Measurements from ENCODE around the gene MYOM1. TPM values are rescaled to one million over a fixed set of nuclear protein-coding genes. Genes with fewer than 3 reads are reported as not detected.

MYOM1 gene
- total RNA-seq, 4 donors from 2014 or later, result 0.67 to 2.1 (median 1.5) TPM

DNA sequence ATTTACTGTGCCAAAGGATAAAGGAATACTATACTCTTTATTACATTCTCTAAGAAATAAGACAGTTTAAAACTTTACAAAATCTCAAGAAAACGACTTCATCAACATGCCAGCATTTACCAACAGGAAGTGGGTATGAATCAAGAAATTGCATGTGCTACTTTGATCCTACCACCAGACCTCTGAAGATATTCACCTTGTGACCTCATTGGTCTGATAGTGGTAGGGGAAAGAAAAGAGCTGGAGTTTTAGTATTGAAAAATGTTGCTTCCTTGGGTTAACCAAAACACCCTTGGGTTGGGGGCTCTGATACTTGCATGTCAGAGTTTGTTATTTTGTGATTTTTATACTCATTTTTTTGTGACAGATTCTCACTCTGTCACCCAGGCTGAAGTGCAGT is 122.7 kb downstream of the MYOM1 start:
- intact Hi-C loops (cut with DNase I; ENCODE audit: low total_unique reads), result no loop called here
- TF ChIP-seq POLR2A (IDR thresholded peaks at IDR 0.05), result no peak
- TF ChIP-seq, protein P1, sequence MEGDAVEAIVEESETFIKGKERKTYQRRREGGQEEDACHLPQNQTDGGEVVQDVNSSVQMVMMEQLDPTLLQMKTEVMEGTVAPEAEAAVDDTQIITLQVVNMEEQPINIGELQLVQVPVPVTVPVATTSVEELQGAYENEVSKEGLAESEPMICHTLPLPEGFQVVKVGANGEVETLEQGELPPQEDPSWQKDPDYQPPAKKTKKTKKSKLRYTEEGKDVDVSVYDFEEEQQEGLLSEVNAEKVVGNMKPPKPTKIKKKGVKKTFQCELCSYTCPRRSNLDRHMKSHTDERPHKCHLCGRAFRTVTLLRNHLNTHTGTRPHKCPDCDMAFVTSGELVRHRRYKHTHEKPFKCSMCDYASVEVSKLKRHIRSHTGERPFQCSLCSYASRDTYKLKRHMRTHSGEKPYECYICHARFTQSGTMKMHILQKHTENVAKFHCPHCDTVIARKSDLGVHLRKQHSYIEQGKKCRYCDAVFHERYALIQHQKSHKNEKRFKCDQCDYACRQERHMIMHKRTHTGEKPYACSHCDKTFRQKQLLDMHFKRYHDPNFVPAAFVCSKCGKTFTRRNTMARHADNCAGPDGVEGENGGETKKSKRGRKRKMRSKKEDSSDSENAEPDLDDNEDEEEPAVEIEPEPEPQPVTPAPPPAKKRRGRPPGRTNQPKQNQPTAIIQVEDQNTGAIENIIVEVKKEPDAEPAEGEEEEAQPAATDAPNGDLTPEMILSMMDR (IDR thresholded peaks at IDR 0.05), result no peak
- 28 to 36% methylated on average over 1 of the region's 1 CpG for WGBS, 2 donors
- no peak for DNase-seq (ENCODE audit: low spot score in 2 of 2)
- H3K4me3 ChIP-seq (ENCODE audit: low read depth, poor library complexity, severe bottlenecking), result no peak overlapping the region

DNA sequence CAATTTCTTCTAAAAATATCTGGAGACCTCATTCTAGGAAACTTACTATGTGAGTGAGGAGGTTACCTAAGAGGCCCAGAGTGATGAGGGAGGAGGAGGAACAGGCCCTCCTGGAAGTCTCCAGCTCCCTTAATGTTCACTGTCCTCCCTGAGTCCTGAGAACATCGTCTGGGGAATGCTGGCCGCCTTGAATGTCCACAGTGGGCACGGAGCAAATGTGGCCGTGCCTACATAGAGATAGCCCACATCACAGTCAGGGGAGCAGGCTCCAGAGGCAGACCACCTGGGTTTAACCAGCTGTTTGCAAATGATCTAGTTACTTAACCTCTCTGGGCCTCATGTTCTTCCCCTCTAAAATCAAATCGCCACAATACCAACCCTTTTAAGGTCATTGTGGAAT is 123.8 kb downstream of the MYOM1 start:
- intact Hi-C loops (cut with DNase I; ENCODE audit: low total_unique reads), result no loop called here
- TF ChIP-seq, protein P1 (IDR thresholded peaks at IDR 0.05), result no peak
- TF ChIP-seq POLR2A (IDR thresholded peaks at IDR 0.05), result no peak
- 91 to 97% methylated on average over 5 of the region's 5 CpGs for WGBS, 2 donors
- no peak overlapping the region for H3K4me3 ChIP-seq (ENCODE audit: low read depth, poor library complexity, severe bottlenecking)
- DNase-seq (ENCODE audit: low spot score in 2 of 2), result no peak

DNA sequence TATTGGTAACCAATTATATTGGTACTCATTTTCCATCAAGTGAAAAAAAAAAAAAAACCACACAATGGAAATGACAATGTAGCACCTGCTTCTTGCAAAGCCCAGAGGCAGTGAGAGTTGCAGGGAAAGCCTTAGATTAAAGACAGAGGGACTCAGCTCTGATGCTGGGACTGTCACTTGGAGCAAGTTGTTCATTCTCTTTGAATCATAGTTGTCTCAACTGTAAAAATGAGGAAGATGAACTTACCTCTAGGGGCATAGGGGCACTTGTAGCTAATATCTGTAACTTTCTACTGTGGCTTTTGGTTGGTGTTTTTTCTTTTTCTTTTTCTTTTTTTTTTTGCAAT is 125.5 kb downstream of the MYOM1 start:
- H3K4me3 ChIP-seq (ENCODE audit: low read depth, poor library complexity, severe bottlenecking), result no peak overlapping the region
- no peak for TF ChIP-seq POLR2A (IDR thresholded peaks at IDR 0.05)
- TF ChIP-seq, protein P1 (IDR thresholded peaks at IDR 0.05), result no peak
- intact Hi-C loops (cut with DNase I; ENCODE audit: low total_unique reads), result no loop called here
- DNase-seq (ENCODE audit: low spot score in 2 of 2), result no peak

DNA sequence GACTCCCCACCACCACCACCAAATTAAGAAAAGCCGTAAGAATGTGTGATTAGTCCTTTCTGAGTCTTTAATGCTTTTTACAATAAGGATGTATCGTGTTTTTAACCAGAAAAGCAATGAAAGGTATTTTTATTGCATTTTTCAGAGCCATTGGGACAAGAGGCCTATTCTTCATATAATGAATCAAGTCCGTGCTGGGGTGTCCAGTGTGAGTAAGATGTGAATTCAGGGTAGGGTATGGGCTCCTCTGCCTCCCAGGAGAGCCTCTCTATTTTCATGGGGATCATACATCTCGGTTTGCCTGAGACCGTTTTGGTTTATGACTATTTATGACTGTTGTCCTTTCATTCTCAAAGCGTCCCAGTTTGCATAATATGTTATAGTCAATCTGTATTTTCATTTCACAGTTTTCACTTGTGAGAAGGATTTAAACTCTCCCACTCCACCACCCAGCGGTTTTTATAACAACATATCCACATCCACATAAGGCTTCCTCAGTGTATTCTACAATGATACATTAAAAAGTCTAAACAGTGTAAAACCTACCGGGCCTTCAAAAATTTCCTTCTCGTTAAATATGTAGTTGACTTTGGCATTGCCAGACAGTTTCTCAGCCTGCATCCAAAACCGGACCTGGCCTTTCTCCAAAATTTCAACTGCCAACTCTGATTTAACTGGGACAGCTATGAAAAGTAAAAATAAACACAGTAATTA is 126.0 kb downstream of the MYOM1 start:
- TF ChIP-seq, protein P1 (IDR thresholded peaks at IDR 0.05), result no peak
- TF ChIP-seq POLR2A (IDR thresholded peaks at IDR 0.05), result no peak
- intact Hi-C loops (cut with DNase I; ENCODE audit: low total_unique reads), result no loop called here
- DNase-seq (ENCODE audit: low spot score in 2 of 2), result no peak
- no peak overlapping the region for H3K4me3 ChIP-seq (ENCODE audit: low read depth, poor library complexity, severe bottlenecking)
- 53 to 57% methylated on average over 10 of the region's 10 CpGs for WGBS, 2 donors

DNA sequence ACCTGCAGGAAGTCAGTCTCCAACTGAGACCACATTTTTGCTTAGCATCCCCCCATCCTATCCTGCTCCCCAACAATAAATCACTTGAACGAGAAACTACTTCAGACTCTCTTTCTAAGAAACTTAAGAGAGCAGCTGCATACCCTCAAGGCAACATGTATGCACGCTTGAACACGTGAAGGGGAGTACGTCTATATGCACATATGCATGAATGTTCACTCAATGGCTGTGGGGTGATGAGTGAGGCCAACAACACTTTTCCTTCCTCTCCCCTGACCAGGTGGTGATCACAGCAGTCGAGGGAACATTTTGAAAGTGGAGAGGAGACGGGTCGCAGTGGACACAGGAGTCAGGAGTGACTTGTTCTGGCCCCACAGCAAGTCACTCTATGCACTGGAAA is 127.0 kb downstream of the MYOM1 start:
- WGBS, 2 donors, result 83 to 88% methylated on average over 7 of the region's 7 CpGs
- DNase-seq (ENCODE audit: low spot score in 2 of 2), result no peak
- TF ChIP-seq POLR2A (IDR thresholded peaks at IDR 0.05), result no peak
- TF ChIP-seq, protein P1 (IDR thresholded peaks at IDR 0.05), result no peak
- intact Hi-C loops (cut with DNase I; ENCODE audit: low total_unique reads), result no loop called here
- H3K4me3 ChIP-seq (ENCODE audit: low read depth, poor library complexity, severe bottlenecking), result no peak overlapping the region

DNA sequence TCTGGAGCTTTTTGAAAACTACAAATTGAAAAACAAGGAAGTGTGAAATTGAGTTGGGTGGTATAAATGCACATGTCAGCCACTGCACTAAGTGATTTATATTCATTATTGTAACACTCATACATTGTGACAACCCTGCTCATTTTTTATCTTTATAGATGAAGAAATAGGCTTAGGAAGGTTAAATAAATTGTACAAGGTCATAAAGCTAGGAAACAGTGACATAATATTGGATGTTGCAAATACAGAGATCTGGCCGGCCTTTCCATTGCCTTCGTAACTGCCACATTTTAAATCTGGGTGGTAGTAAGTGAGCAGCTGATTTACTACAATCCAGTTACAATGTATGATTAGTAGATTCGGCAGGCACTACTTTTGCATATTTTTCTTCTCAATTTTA is 130.2 kb downstream of the MYOM1 start:
- intact Hi-C loops (cut with DNase I; ENCODE audit: low total_unique reads), result no loop called here
- 82 to 87% methylated on average over 3 of the region's 3 CpGs for WGBS, 2 donors
- TF ChIP-seq POLR2A (IDR thresholded peaks at IDR 0.05), result no peak
- TF ChIP-seq, protein P1 (IDR thresholded peaks at IDR 0.05), result no peak
- no peak for DNase-seq (ENCODE audit: low spot score in 2 of 2)
- no peak overlapping the region for H3K4me3 ChIP-seq (ENCODE audit: low read depth, poor library complexity, severe bottlenecking)
